ENCODE data around the gene GCK. TPM values are rescaled to one million over a fixed set of nuclear protein-coding genes. Genes with fewer than 3 reads are reported as not detected.

The GCK gene
- total and polyA plus RNA-seq, 3 donors from 2014 or later: 0.90 to 1.2 (median 0.94) TPM

- 84 to 89% methylated on average over 8 of the region's 8 CpGs for WGBS, 2 donors
These were observed 92.8 kb downstream of the GCK start for GRCh38 chr7:44096326-44096881.

GRCh38 chr7:44095781-44096180 lies 93.5 kb downstream of the GCK start:
- 86 to 92% methylated on average over 3 of the region's 3 CpGs for WGBS, 2 donors
- H3K27ac ChIP-seq: peak overlapping the region in 1 of 2 donors; percentile 53
- H3K9me3 ChIP-seq: no peaks in the 10 kb centered on the region
- no peak overlapping the region for H3K4me3 ChIP-seq
- no peak for DNase-seq
- H3K4me1 ChIP-seq: peaks cover 22% of the 10 kb centered on the region
- no peaks in the 10 kb centered on the region for H3K36me3 ChIP-seq (ENCODE audit: low read depth, missing control alignments)
- intact Hi-C loops (cut with DNase I; ENCODE audit: low total_unique reads): no loop called here
- H3K27me3 ChIP-seq: no peaks in the 10 kb centered on the region
- TF ChIP-seq CTCF (IDR thresholded peaks at IDR 0.05) (no peak), POLR2A (IDR thresholded peaks at IDR 0.05) (no peak)

More at GRCh38 chr7:44096326-44096881, 92.8 kb downstream of the GCK start:
- peaks cover 24% of the 10 kb centered on the region for H3K4me1 ChIP-seq
- intact Hi-C loops (cut with DNase I; ENCODE audit: low total_unique reads): no loop called here
- no peak overlapping the region for H3K27ac ChIP-seq
- H3K9me3 ChIP-seq: no peaks in the 10 kb centered on the region
- no peak for TF ChIP-seq POLR2A (IDR thresholded peaks at IDR 0.05)
- TF ChIP-seq CTCF (IDR thresholded peaks at IDR 0.05): no peak
- no peak for DNase-seq
- no peaks in the 10 kb centered on the region for H3K36me3 ChIP-seq (ENCODE audit: low read depth, missing control alignments)
- H3K27me3 ChIP-seq: no peaks in the 10 kb centered on the region
- no peak overlapping the region for H3K4me3 ChIP-seq

GRCh38 chr7:44094883-44095592 lies 94.2 kb downstream of the GCK start:
- DNase-seq: no peak
- Histone ChIP-seq H3K36me3 (ENCODE audit: low read depth, missing control alignments) (no peaks in the 10 kb centered on the region), H3K4me1 (peaks cover 18% of the 10 kb centered on the region), H3K27me3 (no peaks in the 10 kb centered on the region), H3K27ac (peak overlapping the region; percentile 10 to 53), H3K4me3 (no peak overlapping the region), H3K9me3 (no peaks in the 10 kb centered on the region)
- 39 to 53% methylated on average over 2 of the region's 2 CpGs for WGBS, 2 donors
- TF ChIP-seq POLR2A (IDR thresholded peaks at IDR 0.05): no peak
- TF ChIP-seq CTCF (IDR thresholded peaks at IDR 0.05): no peak
- intact Hi-C loops (cut with DNase I; ENCODE audit: low total_unique reads): no loop called here

GRCh38 chr7:44094365-44094764 lies 94.9 kb downstream of the GCK start:
- H3K36me3 ChIP-seq (ENCODE audit: low read depth, missing control alignments): no peaks in the 10 kb centered on the region
- H3K4me3 ChIP-seq: no peak overlapping the region
- WGBS, 2 donors: 41 to 57% methylated on average over 2 of the region's 2 CpGs
- H3K4me1 ChIP-seq: peaks cover 18% of the 10 kb centered on the region
- H3K9me3 ChIP-seq: no peaks in the 10 kb centered on the region
- no peaks in the 10 kb centered on the region for H3K27me3 ChIP-seq
- no peak for DNase-seq
- H3K27ac ChIP-seq: peak overlapping the region; percentile 10 to 53
- intact Hi-C loops (cut with DNase I; ENCODE audit: low total_unique reads): no loop called here
- no peak for TF ChIP-seq CTCF (IDR thresholded peaks at IDR 0.05)
- no peak for TF ChIP-seq POLR2A (IDR thresholded peaks at IDR 0.05)

Small RNAs within 50 kb of the gene (small RNA-seq; reads per million reads assigned to genes)
- gene RNA5SP230: 0 reads per million in 2 donors

Other genes with a start within 250 kb of the GCK start
- gene SPDYE1, start 191.5 kb downstream of the GCK start, total RNA-seq: 1 to 10 TPM; 2.7 to 7.3 TPM
- 8.3 TPM for gene SPDYE1, start 191.5 kb downstream of the GCK start, polyA plus RNA-seq (ENCODE audit: insufficient read depth, low read depth, low replicate concordance)
- gene DBNL, start 144.7 kb downstream of the GCK start, total RNA-seq: 10 to 100 TPM; 61.4 to 72.7 TPM
- 50.0 TPM for gene DBNL, start 144.7 kb downstream of the GCK start, polyA plus RNA-seq (ENCODE audit: insufficient read depth, low read depth, low replicate concordance)
- gene PGAM2, start 123.9 kb downstream of the GCK start, total RNA-seq: 100 to 1,000 TPM in 1 of 2 donors, 10 to 100 TPM in 1; 85.1 to 139 TPM
- gene PGAM2, start 123.9 kb downstream of the GCK start, polyA plus RNA-seq (ENCODE audit: insufficient read depth, low read depth, low replicate concordance): 298 TPM
- 10 to 100 TPM; 43.4 to 63.7 TPM for gene POLM, start 106.9 kb downstream of the GCK start, total RNA-seq
- 11.7 TPM for gene POLM, start 106.9 kb downstream of the GCK start, polyA plus RNA-seq (ENCODE audit: insufficient read depth, low read depth, low replicate concordance)
- gene AEBP1, start 85.1 kb downstream of the GCK start, total RNA-seq: 100 to 1,000 TPM in 1 of 2 donors, 10 to 100 TPM in 1; 74.5 to 102 TPM
- gene AEBP1, start 85.1 kb downstream of the GCK start, polyA plus RNA-seq (ENCODE audit: insufficient read depth, low read depth, low replicate concordance): 168 TPM
- gene POLD2, start 65.9 kb downstream of the GCK start, total RNA-seq: 10 to 100 TPM; 59.4 to 61.9 TPM
- 117 TPM for gene POLD2, start 65.9 kb downstream of the GCK start, polyA plus RNA-seq (ENCODE audit: insufficient read depth, low read depth, low replicate concordance)
- gene MYL7, start 48.1 kb downstream of the GCK start, total RNA-seq: 1 to 10 TPM; 1.5 to 1.7 TPM
- not detected for gene MYL7, start 48.1 kb downstream of the GCK start, polyA plus RNA-seq (ENCODE audit: insufficient read depth, low read depth, low replicate concordance)
- gene YKT6, start 11.5 kb upstream of the GCK start, total RNA-seq: 10 to 100 TPM; 66.5 to 72.3 TPM
- 85.9 TPM for gene YKT6, start 11.5 kb upstream of the GCK start, polyA plus RNA-seq (ENCODE audit: insufficient read depth, low read depth, low replicate concordance)
- 10 to 100 TPM; 12.1 to 12.5 TPM for gene CAMK2B, start 136.2 kb upstream of the GCK start, total RNA-seq
- gene CAMK2B, start 136.2 kb upstream of the GCK start, polyA plus RNA-seq (ENCODE audit: insufficient read depth, low read depth, low replicate concordance): 4.0 TPM